PC-9 (cell line): Measurements from ENCODE around the gene CDK2AP2. TPM values are rescaled to one million over a fixed set of nuclear protein-coding genes. Genes with fewer than 3 reads are reported as not detected.
"Not testable (repeated sequence)": the region's sequence is repeated elsewhere in the genome, so short reads cannot be mapped to it uniquely, and the experiment has no call there.

Experiments used
- BruUV-seq: library from RNA; stranded (reverse); fragments of 400-500 nt; replicated peaks from 2 replicates; lab custom pipeline; 2021; lab: Mats Ljungman, UMichigan
- CTCF ChIA-PET: fragments of 300-600 bp; sonication (Branson Sonifier 250); formaldehyde crosslinking; loops from one replicate; lab custom pipeline; 2022; ENCODE audit warnings: antibody characterized with exemption; lab: Charles Lee
- POLR2A ChIA-PET: fragments of 300-600 bp; sonication (Branson Sonifier 250); formaldehyde crosslinking; loops from one replicate; lab custom pipeline; 2022; ENCODE audit warnings: antibody characterized with exemption; ENCODE audit not compliant: unreplicated experiment; lab: Charles Lee
- DNase-seq, 2 experiments: peaks; one replicate each; pipeline versions ENCODE4 v3.0.0 to v3.0.0-alpha.2; 2015 to 2022; ENCODE audit warnings: mixed read lengths in 1 of 2
- H2AFZ ChIP-seq: fragments of 200-600 bp; sonication (generic); 2 replicates; pipeline ENCODE4 v1.8.1; 2017; ENCODE audit warnings: antibody characterized with exemption
- H3F3A ChIP-seq: fragments of 200-600 bp; sonication (generic); 2 replicates; pipeline ENCODE4 v1.8.1; 2017; ENCODE audit warnings: antibody characterized with exemption, mild to moderate bottlenecking, low read depth; ENCODE audit not compliant: insufficient read depth
- H3K27ac ChIP-seq: fragments of 200-600 bp; sonication (generic); 2 replicates; pipeline ENCODE4 v1.6.1; 2016; ENCODE audit warnings: mixed run types
- H3K27me3 ChIP-seq: fragments of 200-600 bp; sonication (generic); 2 replicates; pipeline ENCODE4 v1.6.1; 2016; ENCODE audit warnings: low read depth, mixed run types; ENCODE audit not compliant: insufficient read depth
- H3K36me3 ChIP-seq: fragments of 200-600 bp; sonication (generic); 2 replicates; pipeline ENCODE4 v1.6.1; 2016; ENCODE audit warnings: low read depth, mixed run types
- H3K4me1 ChIP-seq: fragments of 200-600 bp; sonication (generic); replicated peaks from 2 replicates; pipeline ENCODE4 v1.6.1; 2016; ENCODE audit warnings: mixed run types; ENCODE audit not compliant: insufficient read depth
- H3K4me2 ChIP-seq: fragments of 200-600 bp; sonication (generic); 2 replicates; pipeline ENCODE4 v1.6.1; 2017; ENCODE audit warnings: mixed run types
- H3K4me3 ChIP-seq: fragments of 200-600 bp; sonication (generic); 2 replicates; pipeline ENCODE4 v1.6.1; 2016; ENCODE audit warnings: mixed run types
- H3K79me2 ChIP-seq: fragments of 200-600 bp; sonication (generic); 2 replicates; pipeline ENCODE4 v1.6.1; 2017; ENCODE audit warnings: low read depth, mixed run types
- H3K9me2 ChIP-seq: fragments of 200-600 bp; sonication (generic); 2 replicates; pipeline ENCODE4 v1.8.1; 2017; ENCODE audit warnings: mild to moderate bottlenecking; ENCODE audit not compliant: insufficient read depth
- H3K9me3 ChIP-seq: fragments of 200-600 bp; sonication (generic); 2 replicates; pipeline ENCODE4 v1.8.1; 2016; ENCODE audit warnings: low read depth; ENCODE audit not compliant: insufficient read depth
- H4K20me1 ChIP-seq: fragments of 200-600 bp; sonication (generic); 2 replicates; pipeline ENCODE4 v1.8.1; 2017; ENCODE audit not compliant: insufficient read depth
- EZH2 ChIP-seq: fragments of 200-600 bp; sonication (generic); IDR thresholded peaks from 2 replicates; pipeline ENCODE4 v1.8.0; 2017; ENCODE audit warnings: antibody characterized with exemption, low read depth
- intact Hi-C: fragments of 100-400 bp; cut with micrococcal nuclease; formaldehyde crosslinking; loops from one replicate; pipeline ENCODE4 v1.10.0; 2022; ENCODE audit not compliant: unreplicated experiment
- total RNA-seq: library from RNA; stranded (reverse); gene quantifications from 2 replicates; pipeline ENCODE4 v1.2.3, GENCODE V29; 2021
- TF ChIP-seq, protein P1 (sequence below): fragments of 200-600 bp; sonication (generic); conservative IDR thresholded peaks from 2 replicates; pipeline ENCODE4 v1.6.1; 2017; ENCODE audit warnings: mixed run types, antibody characterized with exemption, mild to moderate bottlenecking, moderate library complexity

The CDK2AP2 gene
- total RNA-seq, 1 experiment from 2014 or later, result 80.0 TPM

DNA sequence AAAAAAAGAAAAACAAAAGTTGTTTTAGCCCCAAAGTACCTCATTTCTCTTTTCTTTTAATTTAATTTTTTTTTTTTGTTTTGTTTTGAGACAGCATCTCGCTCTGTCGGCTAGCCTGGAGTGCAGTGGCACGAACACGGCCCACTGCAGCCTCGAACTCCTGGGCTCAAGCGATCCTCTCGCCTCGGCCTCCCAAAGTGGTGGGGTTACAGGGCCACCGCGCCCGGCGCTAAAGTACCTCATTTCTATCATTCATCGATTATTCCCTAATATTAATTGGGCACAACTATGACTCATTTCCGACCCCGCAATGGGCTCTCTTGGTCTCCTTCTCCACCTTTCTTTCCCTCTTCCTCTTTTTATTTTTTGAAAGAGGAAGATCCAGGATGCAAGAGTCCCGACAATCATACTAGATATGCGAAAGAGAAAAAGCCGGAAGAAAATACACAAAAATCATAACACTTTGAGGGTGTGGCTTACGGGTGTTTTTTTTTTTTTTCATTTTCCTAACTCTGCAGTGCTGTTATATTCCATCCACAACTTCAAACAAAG is 25.6 kb downstream of the CDK2AP2 start:
- Histone ChIP-seq H3F3A (peaks cover 25% of the 10 kb centered on the region), H3K36me3 (no peaks in the 10 kb centered on the region), H4K20me1 (no peaks in the 10 kb centered on the region), H3K27ac (peak overlapping the region; percentile 34), H3K27me3 (no peaks in the 10 kb centered on the region), H2AFZ (peak overlapping the region; percentile 88), H3K9me3 (no peaks in the 10 kb centered on the region), H3K4me2 (peak overlapping the region; percentile 86), H3K4me1 (peaks cover 17% of the 10 kb centered on the region), H3K79me2 (peaks cover 21% of the 10 kb centered on the region), H3K9me2 (no peaks in the 10 kb centered on the region), H3K4me3 (peak overlapping the region; percentile 61)
- BruUV-seq, result TSS peak; percentile 95
- intact Hi-C loops, result loop anchor here (1.0 to 2.0 kb wide), 2 partner anchors 13 to 24 kb away; partner anchors contain the start of gene TMEM134
- DNase-seq, result peak in 1 of 2 experiments; percentile 5
- TF ChIP-seq, protein P1, sequence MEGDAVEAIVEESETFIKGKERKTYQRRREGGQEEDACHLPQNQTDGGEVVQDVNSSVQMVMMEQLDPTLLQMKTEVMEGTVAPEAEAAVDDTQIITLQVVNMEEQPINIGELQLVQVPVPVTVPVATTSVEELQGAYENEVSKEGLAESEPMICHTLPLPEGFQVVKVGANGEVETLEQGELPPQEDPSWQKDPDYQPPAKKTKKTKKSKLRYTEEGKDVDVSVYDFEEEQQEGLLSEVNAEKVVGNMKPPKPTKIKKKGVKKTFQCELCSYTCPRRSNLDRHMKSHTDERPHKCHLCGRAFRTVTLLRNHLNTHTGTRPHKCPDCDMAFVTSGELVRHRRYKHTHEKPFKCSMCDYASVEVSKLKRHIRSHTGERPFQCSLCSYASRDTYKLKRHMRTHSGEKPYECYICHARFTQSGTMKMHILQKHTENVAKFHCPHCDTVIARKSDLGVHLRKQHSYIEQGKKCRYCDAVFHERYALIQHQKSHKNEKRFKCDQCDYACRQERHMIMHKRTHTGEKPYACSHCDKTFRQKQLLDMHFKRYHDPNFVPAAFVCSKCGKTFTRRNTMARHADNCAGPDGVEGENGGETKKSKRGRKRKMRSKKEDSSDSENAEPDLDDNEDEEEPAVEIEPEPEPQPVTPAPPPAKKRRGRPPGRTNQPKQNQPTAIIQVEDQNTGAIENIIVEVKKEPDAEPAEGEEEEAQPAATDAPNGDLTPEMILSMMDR, result no peak
- ChIA-PET POLR2A (interaction anchor here (0.5 to 1.0 kb wide), 4 partner anchors 35 to 193 kb away, joined by 3 to 5 read pairs (median 4); partner anchors contain the start of gene PPP1CA), CTCF (no interaction called here)

DNA sequence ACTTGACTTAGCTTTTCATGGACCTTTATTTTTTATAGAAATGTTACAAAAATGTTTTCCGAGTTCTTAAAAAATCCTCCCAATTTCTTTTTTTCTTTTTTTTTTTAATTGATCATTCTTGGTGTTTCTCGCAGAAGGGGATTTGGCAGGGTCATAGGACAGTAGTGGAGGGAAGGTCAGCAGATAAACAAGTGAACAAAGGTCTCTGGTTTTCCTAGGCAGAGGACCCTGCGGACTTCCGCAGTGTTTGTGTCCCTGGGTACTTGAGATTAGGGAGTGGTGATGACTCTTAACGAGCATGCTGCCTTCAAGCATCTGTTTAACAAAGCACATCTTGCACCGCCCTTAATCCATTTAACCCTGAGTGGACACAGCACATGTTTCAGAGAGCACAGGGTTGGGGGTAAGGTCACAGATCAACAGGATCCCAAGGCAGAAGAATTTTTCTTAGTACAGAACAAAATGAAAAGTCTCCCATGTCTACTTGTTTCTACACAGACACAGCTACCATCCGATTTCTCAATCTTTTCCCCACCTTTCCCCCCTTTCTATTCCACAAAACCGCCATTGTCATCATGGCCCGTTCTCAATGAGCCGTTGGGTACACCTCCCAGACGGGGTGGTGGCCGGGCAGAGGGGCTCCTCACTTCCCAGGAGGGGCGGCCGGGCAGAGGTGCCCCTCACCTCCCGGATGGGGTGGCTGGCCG is 30.5 kb downstream of the CDK2AP2 start:
- CTCF ChIA-PET, intact Hi-C loops, H3K9me2 ChIP-seq, BruUV-seq, H3K4me2 ChIP-seq, H3K27ac ChIP-seq, H3K4me3 ChIP-seq, H4K20me1 ChIP-seq, H3K4me1 ChIP-seq, H2AFZ ChIP-seq, H3K79me2 ChIP-seq, H3K9me3 ChIP-seq, H3K36me3 ChIP-seq, H3K27me3 ChIP-seq, DNase-seq: not testable (repeated sequence)
- POLR2A ChIA-PET, result interaction anchor here (0.6 to 0.7 kb wide), 2 partner anchors 81 to 123 kb away, joined by 3 to 22 read pairs; no protein-coding TSS in a partner anchor
- H3F3A ChIP-seq, result peaks cover 20% of the 10 kb centered on the region

DNA sequence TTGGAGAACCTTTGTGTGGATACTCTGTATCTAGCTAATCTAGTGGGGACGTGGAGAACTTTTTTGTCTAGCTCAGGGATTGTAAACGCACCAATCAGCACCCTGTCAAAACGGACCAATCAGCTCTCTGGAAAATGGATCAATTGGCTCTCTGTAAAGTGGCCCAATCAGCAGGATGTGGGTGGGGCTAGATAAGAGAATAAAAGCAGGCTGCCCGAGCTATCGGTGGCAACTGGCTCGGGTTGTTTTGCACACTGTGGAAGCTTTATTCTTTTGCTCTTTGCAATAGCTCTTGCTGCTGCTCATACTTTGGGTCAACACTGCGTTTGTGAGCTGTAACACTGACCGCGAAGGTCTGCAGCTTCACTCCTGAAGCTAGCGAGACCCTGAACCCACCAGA is 31.3 kb downstream of the CDK2AP2 start:
- H3K9me3 ChIP-seq, H3K4me1 ChIP-seq, intact Hi-C loops, H3K36me3 ChIP-seq, BruUV-seq, H2AFZ ChIP-seq, H3K4me2 ChIP-seq, H3K9me2 ChIP-seq, H3K27ac ChIP-seq, H4K20me1 ChIP-seq, H3K4me3 ChIP-seq, POLR2A ChIA-PET, H3K27me3 ChIP-seq, H3K79me2 ChIP-seq, CTCF ChIA-PET: not testable (repeated sequence)
- DNase-seq, result peak in 1 of 2 experiments; percentile 33
- peaks cover 16% of the 10 kb centered on the region for H3F3A ChIP-seq

DNA sequence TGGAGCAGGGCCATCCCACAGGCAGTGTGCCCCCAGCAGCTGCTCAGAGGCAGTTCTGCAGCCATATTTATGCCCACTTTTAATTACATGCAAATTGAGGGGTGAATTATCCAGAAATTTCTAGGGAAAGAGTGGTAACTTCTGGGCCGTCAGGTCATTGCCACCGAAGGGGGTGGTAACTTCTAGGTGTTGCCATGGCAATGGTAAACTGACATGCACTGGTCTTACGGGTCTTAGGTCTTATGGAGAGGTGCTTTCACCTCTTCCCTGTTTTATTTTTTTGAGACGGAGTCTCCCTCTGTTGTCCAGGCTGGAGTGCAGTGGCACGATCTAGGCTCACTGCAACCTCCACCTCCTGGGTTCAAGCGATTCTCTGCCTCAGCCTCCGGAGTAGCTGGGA is 35.1 kb downstream of the CDK2AP2 start:
- H3K9me3 ChIP-seq, result no peaks in the 10 kb centered on the region
- ChIA-PET CTCF (no interaction called here), POLR2A (interaction anchor here (0.6 kb wide), 1 partner anchor 48 kb away, joined by 3 read pairs; no protein-coding TSS in a partner anchor)
- no peaks in the 10 kb centered on the region for H3K9me2 ChIP-seq
- no peak for DNase-seq
- H3K4me1 ChIP-seq, result peaks cover 6% of the 10 kb centered on the region
- intact Hi-C loops, result no loop called here
- H4K20me1 ChIP-seq, result no peaks in the 10 kb centered on the region
- no peak overlapping the region for H2AFZ ChIP-seq
- no peak overlapping the region for H3K4me3 ChIP-seq
- no peak for TF ChIP-seq EZH2
- TF ChIP-seq, protein P1, result no peak
- H3K79me2 ChIP-seq, result peaks cover 9% of the 10 kb centered on the region; the same call in 1 of the 2 replicates
- H3F3A ChIP-seq, result peaks cover 4% of the 10 kb centered on the region; the same call in 1 of the 2 replicates
- no peaks in the 10 kb centered on the region for H3K36me3 ChIP-seq
- H3K27ac ChIP-seq, result no peak overlapping the region
- H3K27me3 ChIP-seq, result no peaks in the 10 kb centered on the region
- no TSS peak for BruUV-seq
- no peak overlapping the region for H3K4me2 ChIP-seq
